Retinal pigment epithelial cell (primary cell): Measurements from ENCODE around the gene ARL6IP5.

Source experiments
- DNase-seq: peaks from one replicate; pipeline ENCODE4 v3.0.0-alpha.2; 2010; ENCODE audit warnings: low read depth
- H3K4me3 ChIP-seq: 2 replicates; pipeline ENCODE4 v1.5.1; 2011; ENCODE audit warnings: mild to moderate bottlenecking, low read length, control low read depth, moderate library complexity
- CTCF ChIP-seq: conservative IDR thresholded peaks from 2 replicates; pipeline ENCODE4 v1.5.1; 2011; ENCODE audit warnings: low read depth, low read length, control low read depth, inconsistent platforms

Gene ARL6IP5

GRCh38 chr3:69095636-69096035, 10.9 kb downstream of the ARL6IP5 start:
- TF ChIP-seq CTCF = no peak
- DNase-seq = no peak
- no peak overlapping the region for H3K4me3 ChIP-seq

DNA sequence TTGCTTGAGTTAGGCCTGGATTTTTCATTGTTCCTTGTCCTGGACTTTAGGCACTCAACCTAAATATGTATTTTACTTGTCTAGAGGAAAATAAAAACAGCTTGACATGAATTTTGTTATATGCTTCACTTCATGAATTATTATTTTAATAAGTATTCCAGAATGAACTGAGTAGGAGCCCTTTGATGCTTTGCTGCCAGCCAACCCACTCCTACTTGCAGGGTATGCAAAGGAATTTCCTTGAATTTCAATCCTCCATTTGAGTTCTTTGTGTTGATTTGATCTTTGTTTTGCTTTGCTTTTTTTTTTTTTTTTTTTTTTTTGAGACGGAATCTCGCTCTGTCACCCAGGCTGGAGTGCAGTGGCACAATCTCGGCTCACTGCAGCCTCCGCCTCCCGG, 11.6 kb downstream of the ARL6IP5 start:
- no peak for DNase-seq
- no peak overlapping the region for H3K4me3 ChIP-seq
- TF ChIP-seq CTCF = no peak

DNA sequence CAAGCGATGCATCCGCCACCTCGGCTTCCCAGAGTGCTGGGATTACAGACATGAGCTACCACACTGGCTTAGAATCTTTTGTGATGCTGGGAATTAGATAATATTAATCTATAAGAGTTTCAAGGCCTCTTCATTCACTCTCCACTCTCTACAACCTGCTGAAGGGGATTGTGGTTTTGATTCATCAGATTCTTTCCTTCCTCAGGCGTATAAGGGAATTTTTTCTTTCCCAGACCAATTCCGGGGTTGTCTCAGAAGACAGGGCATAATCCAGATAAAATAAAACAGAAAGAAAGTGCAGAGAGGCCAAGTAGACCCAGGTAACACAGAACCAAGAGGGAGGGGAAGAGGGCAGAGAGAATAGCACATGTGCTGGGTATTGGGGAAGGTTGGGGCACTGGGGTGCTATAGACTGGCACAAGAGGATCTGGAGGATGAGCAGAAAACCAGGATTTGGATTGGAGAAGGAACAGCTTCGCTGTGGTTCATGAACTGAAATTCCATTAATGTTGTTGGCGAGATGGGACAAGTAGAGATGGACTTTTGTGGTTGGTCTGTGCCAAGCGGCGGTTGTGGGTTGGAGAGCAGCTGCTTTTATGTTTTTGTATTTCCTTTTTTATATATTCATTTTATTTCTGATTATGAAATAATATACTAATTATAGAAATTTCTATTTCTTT, 12.8 kb downstream of the ARL6IP5 start:
- H3K4me3 ChIP-seq = no peak overlapping the region
- no peak for TF ChIP-seq CTCF
- no peak for DNase-seq

- H3K4me3 ChIP-seq = no peak overlapping the region
- no peak for TF ChIP-seq CTCF
- no peak for DNase-seq
Observed at GRCh38 chr3:69099576-69099975, 14.8 kb downstream of the ARL6IP5 start.

DNA sequence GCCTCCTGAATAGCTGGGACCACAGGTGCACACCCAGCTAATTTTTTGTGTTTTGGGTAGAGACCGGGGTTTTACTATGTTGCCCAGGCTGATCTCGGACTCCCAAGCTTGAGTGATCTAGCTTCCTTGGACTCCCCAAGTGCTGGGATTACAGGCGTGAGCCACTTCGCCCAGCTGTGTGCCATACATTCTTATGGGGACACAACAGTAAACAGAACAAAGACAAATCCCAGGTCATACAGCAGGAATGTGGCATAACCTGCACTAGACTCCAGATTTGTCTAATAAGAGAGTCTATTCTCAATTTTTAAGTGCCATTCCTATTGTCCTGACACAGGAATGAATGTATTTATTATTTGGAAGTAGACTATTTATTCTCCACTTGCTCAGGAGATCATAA, 17.6 kb downstream of the ARL6IP5 start:
- no peak overlapping the region for H3K4me3 ChIP-seq
- no peak for TF ChIP-seq CTCF
- DNase-seq = no peak

DNA sequence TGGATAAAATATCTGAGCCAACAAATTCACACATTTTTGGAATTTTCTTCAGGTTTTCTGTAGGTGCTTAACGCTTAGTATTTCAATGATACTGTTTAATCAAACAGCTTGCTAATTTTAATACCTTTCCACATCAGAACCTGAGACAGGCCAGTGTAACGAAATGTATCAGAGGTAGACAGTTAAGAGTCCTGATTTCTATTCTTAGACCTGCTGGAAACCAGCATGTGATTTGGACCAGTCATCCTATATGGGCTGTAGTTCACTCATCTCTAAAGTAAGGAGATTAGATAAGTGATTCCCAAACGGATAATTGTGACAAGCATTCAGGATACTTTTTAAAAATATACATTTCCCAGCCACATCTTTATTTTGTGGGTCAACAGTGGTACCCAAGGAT, 18.4 kb downstream of the ARL6IP5 start:
- no peak for DNase-seq
- TF ChIP-seq CTCF = no peak
- no peak overlapping the region for H3K4me3 ChIP-seq

- H3K4me3 ChIP-seq = no peak overlapping the region
- DNase-seq = no peak
- no peak for TF ChIP-seq CTCF
Observed at GRCh38 chr3:69104586-69104985, 19.8 kb downstream of the ARL6IP5 start.
